Measurements from ENCODE around the gene CNN1.
"Not testable (repeated sequence)": the region's sequence is repeated elsewhere in the genome, so short reads cannot be mapped to it uniquely, and the experiment has no call there.

Gene CNN1

GRCh38 chr19:11599704-11600103 lies 61.1 kb downstream of the CNN1 start:
- DNase-seq (ENCODE audit: low read depth, low spot score), result not testable (repeated sequence)
